Epithelial cell of esophagus (primary cell): ENCODE data around the gene SLC52A1.

ENCODE experiments used
- DNase-seq: peaks from one replicate; pipeline ENCODE4 v3.0.0; 2010; ENCODE audit warnings: low read depth
- H3K4me3 ChIP-seq: 2 replicates; pipeline ENCODE4 v1.5.1; 2011; ENCODE audit warnings: mild to moderate bottlenecking, low read length, control low read depth
- TF ChIP-seq, protein P1 (sequence below): IDR thresholded peaks from 2 replicates; pipeline ENCODE4 v1.5.1; 2011; ENCODE audit warnings: low read depth, mild to moderate bottlenecking, low read length, control low read depth, inconsistent platforms; ENCODE audit not compliant: insufficient read depth; ENCODE audit errors: missing control alignments

SLC52A1 gene

DNA sequence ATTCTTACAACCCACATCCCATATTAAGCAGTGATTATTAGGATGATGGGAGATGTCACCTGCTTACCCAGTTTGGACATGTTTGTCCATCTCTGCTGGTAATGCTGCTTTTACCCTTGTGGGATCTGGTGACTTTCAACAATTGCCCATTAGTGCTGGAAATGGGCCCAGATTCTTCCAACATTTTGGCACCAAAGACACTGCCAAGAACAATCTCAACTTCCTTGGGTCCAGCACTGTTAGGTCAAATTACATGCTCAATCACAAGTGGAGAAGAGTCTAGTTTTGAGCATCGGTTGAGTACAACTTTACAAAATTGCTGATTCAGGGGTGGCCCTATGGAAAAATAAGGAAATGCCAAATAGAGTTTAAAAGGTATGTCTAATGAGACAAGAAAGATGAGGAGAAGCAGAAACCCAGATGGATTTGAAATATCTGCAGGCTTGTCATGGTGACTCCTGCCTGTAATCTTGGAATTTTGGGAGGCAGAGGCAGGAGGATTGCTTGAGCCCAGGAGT, 30.1 kb upstream of the SLC52A1 start:
- no peak overlapping the region for H3K4me3 ChIP-seq
- DNase-seq: no peak
- TF ChIP-seq, protein P1, sequence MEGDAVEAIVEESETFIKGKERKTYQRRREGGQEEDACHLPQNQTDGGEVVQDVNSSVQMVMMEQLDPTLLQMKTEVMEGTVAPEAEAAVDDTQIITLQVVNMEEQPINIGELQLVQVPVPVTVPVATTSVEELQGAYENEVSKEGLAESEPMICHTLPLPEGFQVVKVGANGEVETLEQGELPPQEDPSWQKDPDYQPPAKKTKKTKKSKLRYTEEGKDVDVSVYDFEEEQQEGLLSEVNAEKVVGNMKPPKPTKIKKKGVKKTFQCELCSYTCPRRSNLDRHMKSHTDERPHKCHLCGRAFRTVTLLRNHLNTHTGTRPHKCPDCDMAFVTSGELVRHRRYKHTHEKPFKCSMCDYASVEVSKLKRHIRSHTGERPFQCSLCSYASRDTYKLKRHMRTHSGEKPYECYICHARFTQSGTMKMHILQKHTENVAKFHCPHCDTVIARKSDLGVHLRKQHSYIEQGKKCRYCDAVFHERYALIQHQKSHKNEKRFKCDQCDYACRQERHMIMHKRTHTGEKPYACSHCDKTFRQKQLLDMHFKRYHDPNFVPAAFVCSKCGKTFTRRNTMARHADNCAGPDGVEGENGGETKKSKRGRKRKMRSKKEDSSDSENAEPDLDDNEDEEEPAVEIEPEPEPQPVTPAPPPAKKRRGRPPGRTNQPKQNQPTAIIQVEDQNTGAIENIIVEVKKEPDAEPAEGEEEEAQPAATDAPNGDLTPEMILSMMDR: no peak

DNA sequence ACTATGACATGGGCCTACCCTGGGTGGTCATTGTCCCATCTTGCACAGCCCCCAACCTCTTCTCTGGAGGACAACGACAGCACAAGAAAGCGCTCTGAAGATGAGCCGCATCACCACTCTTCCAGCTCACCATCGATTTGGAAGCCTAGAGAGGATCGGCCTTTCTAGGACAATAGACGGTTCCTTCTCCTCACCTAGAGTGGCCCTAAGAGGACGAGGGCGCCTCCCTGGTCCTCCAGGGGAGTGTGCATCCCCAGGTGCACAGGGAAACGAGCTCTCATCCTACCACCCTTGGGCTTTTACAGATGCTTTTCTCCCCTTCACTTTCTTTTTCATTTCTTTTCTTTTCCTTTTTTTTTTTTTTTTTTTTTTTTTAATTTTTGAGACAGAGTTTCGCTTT, 20.3 kb upstream of the SLC52A1 start:
- H3K4me3 ChIP-seq: no peak overlapping the region
- TF ChIP-seq, protein P1: no peak
- no peak for DNase-seq

DNA sequence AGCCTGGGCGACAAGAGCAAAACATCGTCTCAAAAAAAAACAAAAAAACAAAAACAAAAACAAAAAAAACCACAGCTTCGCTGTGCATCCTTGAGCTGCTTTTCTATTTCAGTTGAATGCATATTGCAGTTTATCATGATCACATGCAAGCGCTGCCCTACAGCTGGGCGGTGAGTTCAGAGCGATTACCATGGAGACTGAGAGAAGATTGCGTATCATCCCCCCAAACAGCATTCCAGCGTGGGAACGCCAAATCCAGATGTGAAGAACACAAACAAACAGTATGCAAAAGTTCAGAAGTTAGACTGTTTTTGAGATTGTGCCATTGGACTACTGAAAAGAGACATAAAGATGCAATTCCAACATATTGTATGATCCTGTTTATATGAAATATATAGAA, 15.1 kb upstream of the SLC52A1 start:
- TF ChIP-seq, protein P1: no peak
- DNase-seq: no peak
- H3K4me3 ChIP-seq: no peak overlapping the region

DNA sequence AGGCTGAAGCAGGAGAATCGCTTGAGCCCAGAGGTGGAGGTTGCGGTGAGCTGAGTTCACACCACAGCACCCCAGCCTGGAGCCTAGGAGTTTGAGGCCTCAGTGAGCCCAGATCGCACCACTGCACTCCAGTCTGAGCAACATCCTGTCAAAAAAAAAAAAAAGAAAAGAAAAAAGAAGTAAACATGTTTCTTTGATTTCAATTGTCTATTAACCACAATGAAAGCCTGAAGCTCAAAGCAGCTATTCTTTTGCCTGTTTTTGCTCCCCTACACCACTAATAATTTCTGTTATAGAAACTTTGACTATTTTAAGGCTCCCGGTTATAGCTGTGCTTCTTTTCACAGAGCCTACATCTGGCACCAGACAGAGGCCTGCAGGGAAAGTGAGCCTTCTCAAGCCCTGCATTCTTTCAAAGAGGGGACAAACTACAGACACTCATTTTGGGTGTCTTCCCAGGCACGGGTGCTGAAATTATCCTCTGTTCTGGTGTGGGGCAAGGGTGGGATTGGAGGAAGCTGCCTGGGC, 14.2 kb upstream of the SLC52A1 start:
- TF ChIP-seq, protein P1: no peak
- no peak for DNase-seq

DNA sequence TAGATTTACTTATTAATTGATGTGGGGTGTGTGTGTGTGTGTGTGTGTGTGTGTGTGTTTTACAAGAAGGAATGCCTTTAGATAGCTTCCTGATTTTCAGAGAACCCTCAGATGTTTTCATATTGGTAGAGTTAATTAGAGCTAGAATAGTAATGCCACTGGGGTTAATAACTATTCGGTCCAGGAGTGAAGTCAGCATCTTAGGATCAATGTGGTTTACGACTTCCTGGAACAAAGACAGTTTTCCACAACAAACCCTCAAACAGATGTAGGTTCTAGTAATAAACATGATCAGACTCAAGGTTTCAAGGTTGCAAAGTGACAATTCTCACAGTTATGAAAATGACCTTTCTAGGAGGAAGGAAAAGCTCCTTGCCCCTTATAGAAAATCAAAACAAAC, 12.2 kb upstream of the SLC52A1 start:
- no peak for DNase-seq
- TF ChIP-seq, protein P1: no peak

More for the DNA sequence above, 14.2 kb upstream of the SLC52A1 start:
- H3K4me3 ChIP-seq: no peak overlapping the region

DNA sequence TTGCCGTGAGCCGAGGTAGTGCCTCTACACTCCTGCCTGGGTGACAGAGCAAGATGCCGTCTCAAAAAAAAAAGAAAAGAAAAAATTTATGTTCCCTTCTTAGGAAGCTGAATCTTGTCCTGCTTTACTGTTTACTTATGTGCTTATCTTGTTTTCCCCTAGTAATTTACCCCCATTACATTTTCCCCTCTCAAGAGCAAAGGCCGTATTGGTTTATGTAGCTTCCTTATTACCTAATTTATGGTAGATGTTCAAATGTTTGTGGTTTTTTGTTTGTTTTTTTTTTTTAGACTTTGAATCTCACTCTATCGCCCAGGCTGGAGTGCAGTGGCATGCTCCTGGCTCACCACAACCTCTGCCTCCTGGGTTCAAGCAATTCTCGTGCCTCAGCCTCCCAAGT, 10.3 kb upstream of the SLC52A1 start:
- TF ChIP-seq, protein P1: no peak
- no peak overlapping the region for H3K4me3 ChIP-seq
- no peak for DNase-seq

More for the DNA sequence above, 12.2 kb upstream of the SLC52A1 start:
- H3K4me3 ChIP-seq: no peak overlapping the region

DNA sequence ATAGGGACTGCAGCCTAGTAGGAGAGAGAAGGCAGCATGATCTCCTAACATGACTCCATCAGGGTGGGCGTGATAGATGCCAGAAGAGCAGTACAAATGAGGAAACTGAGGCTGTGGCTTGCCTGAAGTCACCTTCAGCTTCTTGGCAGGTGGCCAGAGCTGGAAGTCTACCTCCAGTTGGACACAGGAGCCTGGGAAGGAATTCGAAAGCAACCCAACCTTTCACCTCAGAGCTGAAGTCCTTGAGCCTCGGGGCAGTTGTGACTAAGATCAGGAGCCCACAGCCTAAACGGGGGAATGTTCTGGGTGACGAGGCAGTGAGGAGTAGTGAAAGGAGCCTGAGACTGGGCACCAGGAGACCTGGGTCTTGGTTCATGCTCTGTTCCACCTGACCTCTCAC, 9.4 kb upstream of the SLC52A1 start:
- TF ChIP-seq, protein P1: no peak
- DNase-seq: no peak
- H3K4me3 ChIP-seq: no peak overlapping the region
